ENCODE measurements around the gene CARD8.

Gene CARD8

DNA sequence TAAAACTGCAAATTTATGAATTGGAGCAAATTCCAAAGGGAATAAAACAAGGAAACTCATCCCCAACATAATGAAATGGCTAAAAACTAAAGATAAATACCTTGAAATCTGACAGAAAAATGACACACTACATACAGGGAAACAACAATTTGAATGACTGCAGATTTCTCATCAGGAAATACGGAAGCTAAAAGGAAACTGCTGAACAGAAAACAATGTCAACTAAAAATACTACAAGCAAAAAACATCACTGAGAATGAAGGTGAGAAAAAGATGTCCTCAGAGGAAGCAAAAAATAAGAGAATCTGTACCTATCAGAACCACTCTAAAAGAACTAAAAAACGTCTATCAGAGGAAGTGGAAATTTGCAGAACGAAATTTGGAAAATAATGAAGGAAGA lies 45.7 kb downstream of the CARD8 start:
- TF ChIP-seq, protein P1, sequence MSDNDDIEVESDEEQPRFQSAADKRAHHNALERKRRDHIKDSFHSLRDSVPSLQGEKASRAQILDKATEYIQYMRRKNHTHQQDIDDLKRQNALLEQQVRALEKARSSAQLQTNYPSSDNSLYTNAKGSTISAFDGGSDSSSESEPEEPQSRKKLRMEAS (IDR thresholded peaks at IDR 0.05; ENCODE audit: low read depth, low read length), result no peak
- TF ChIP-seq, protein P2, sequence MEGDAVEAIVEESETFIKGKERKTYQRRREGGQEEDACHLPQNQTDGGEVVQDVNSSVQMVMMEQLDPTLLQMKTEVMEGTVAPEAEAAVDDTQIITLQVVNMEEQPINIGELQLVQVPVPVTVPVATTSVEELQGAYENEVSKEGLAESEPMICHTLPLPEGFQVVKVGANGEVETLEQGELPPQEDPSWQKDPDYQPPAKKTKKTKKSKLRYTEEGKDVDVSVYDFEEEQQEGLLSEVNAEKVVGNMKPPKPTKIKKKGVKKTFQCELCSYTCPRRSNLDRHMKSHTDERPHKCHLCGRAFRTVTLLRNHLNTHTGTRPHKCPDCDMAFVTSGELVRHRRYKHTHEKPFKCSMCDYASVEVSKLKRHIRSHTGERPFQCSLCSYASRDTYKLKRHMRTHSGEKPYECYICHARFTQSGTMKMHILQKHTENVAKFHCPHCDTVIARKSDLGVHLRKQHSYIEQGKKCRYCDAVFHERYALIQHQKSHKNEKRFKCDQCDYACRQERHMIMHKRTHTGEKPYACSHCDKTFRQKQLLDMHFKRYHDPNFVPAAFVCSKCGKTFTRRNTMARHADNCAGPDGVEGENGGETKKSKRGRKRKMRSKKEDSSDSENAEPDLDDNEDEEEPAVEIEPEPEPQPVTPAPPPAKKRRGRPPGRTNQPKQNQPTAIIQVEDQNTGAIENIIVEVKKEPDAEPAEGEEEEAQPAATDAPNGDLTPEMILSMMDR (IDR thresholded peaks at IDR 0.05; ENCODE audit: low read depth, low read length), result no peak
- TF ChIP-seq POLR2A (IDR thresholded peaks at IDR 0.05; ENCODE audit: extremely low read depth, insufficient read length), result no peak
- DNase-seq (ENCODE audit: low read depth), result no peak
- no peak overlapping the region for H3K4me3 ChIP-seq (ENCODE audit: low read depth, low read length)

DNA sequence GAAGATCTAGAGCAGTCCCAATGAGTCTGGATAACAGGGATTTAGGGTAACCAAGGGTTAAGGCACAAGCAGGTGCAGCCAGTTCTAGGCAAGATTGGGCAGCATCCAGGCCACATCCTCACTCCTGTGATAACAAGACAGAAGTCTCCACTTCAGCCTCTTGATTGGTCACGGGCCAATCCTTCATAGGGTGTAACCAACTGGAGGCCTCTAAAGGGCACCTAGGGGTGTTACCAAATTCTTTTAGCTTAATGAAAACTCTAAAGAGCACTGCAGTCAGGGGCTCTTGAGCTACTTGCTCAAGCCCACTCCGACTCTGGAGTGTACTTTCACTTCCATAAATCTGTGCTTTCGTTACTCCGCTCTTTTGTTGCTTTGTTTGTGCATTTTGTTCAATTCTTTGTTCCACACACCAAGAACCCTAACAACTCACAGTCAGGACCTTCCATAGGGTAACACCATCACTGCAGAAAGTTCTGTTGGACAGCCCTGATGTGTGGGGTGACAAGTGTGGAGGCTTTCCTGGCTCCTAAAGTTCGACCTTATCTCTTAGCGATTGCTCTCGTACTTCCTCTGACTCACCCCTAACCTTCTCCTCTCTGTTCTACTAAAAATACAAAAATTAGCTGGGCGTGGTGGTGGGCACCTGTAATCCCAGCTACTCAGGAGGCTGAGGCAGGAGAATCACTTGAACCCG lies 49.2 kb downstream of the CARD8 start:
- DNase-seq (ENCODE audit: low read depth), result no peak
- no peak for TF ChIP-seq MYC (IDR thresholded peaks at IDR 0.05; ENCODE audit: low read depth, low read length)
- TF ChIP-seq, protein P1 (IDR thresholded peaks at IDR 0.05; ENCODE audit: low read depth, low read length), result no peak
- TF ChIP-seq, protein P2 (IDR thresholded peaks at IDR 0.05; ENCODE audit: low read depth, low read length), result no peak
- TF ChIP-seq POLR2A (IDR thresholded peaks at IDR 0.05; ENCODE audit: extremely low read depth, insufficient read length), result peak; percentile 5

DNA sequence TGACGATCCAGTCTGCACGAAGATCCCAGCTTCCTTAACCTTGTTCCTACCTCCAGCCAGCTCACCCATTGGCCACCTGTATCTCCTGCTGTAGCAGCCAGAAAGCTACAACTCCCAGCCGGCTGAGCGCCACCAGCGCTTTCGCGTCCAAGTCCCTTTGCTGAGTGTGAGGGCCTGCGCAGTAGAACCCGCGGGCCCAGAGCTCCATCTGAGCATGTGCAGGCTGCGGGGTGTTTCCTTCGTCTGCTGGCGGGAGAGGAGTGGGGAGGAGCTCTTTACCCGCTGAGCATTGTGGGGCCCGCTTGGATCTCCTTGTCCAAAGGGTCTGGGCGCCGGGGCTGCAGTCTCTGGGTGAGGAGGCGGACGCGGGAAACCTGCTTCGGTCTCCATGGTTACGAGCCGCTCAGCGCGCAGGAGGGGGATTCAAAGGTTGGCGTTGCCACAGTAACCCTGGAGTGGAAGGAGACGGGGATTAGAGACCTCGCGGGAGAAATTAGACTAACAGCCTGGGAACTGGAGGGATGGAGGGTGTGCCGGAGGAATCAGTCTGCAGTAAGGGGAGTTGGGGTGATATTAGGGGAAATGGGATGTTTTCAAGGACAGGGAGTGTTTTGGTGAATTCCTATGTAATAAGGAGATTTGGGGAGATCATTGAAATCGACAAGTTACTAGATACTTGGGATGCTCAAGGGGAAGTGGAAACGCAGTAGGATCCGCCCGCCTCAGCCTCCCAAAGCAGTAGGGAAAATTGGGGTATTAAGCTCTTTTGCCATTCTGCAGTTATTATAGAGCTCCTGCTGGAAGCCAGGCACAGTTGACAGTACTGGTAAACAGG lies 51.7 kb downstream of the CARD8 start:
- TF ChIP-seq MYC (IDR thresholded peaks at IDR 0.05; ENCODE audit: low read depth, low read length) (no peak), POLR2A (IDR thresholded peaks at IDR 0.05; ENCODE audit: extremely low read depth, insufficient read length) (peak; percentile 97)
- TF ChIP-seq, protein P2 (IDR thresholded peaks at IDR 0.05; ENCODE audit: low read depth, low read length), result peak; percentile 8
- TF ChIP-seq, protein P1 (IDR thresholded peaks at IDR 0.05; ENCODE audit: low read depth, low read length), result peak; percentile 87
- peak overlapping the region; percentile 80 for H3K4me3 ChIP-seq (ENCODE audit: low read depth, low read length)
- peak; percentile 100 for DNase-seq (ENCODE audit: low read depth)

More for the DNA sequence above, 49.2 kb downstream of the CARD8 start:
- no peak overlapping the region for H3K4me3 ChIP-seq (ENCODE audit: low read depth, low read length)

DNA sequence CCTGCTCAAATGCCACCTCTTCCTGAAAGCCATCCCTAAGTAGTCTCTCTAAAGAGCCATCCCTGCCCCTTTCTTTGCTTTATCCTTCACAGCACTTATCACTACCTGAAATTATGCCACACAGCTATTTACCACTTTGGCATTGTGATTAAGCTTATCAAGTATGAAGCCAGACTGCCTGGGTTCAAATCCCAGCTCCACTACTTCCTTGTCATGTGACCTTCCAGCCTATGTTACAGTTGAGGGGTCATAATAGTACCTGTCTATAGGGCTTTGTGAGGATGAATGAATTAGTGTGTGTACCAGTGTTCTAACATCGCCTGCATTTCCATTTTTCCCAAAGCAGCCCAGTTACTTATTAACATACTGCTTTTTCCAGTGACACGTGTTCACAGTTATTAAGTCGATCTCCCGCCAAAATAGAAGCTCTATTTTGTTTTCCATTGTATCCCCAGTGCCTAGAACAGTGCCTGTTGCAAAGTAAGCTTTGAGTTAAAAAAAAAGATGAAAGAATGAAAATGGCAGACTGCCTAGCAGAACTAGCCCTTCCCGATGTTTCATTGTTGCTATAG lies 52.4 kb downstream of the CARD8 start:
- DNase-seq (ENCODE audit: low read depth), result peak; percentile 63
- TF ChIP-seq POLR2A (IDR thresholded peaks at IDR 0.05; ENCODE audit: extremely low read depth, insufficient read length) (no peak), MYC (IDR thresholded peaks at IDR 0.05; ENCODE audit: low read depth, low read length) (peak; percentile 53; the same call in 1 of the 2 replicates)
- TF ChIP-seq, protein P2 (IDR thresholded peaks at IDR 0.05; ENCODE audit: low read depth, low read length), result no peak
- TF ChIP-seq, protein P1 (IDR thresholded peaks at IDR 0.05; ENCODE audit: low read depth, low read length), result peak; percentile 91
- peak overlapping the region; percentile 80 for H3K4me3 ChIP-seq (ENCODE audit: low read depth, low read length)

DNA sequence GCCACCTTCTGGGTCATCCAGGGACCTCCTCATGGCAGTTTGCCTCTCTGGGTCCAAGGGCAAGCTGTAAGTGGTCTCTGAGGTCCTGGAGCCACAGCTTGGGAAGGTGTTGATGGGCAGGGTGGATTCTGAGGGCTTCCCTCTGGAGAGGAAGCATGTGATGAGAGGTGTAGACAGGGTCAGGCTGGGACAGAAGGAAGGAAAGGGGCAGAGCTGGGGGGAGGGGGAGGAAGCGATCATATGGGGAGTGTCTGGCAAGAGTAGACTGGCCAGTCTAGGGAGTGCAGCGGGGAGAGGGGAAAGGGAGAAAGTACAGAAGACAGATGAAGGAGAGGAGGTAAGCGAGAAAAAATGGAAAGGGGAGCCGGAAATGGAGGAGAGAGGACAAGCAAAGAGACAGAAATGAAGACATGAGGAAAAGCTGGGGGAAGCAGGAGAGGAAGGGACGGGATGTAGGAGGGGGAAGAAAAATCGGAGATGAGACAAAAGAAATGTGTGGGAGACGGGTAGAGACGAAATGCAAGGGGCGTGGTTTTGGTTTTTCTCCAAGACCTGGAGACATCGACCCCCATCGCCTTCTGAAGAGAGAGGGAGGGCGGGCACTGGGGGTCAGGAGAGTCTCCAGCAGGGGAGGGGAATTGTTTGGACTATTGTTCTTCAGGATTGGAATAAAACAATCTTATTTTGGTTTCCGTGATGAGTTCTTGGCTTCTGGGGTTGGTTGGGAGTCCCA lies 58.6 kb downstream of the CARD8 start:
- peak; percentile 39; the same call in 1 of the 2 replicates for TF ChIP-seq MYC (IDR thresholded peaks at IDR 0.05; ENCODE audit: low read depth, low read length)
- TF ChIP-seq, protein P1 (IDR thresholded peaks at IDR 0.05; ENCODE audit: low read depth, low read length), result 0 out of 2 replicates have a peak, but pooled peaks have one; percentile 7
- peak; percentile 33 for TF ChIP-seq POLR2A (IDR thresholded peaks at IDR 0.05; ENCODE audit: extremely low read depth, insufficient read length)
- TF ChIP-seq, protein P2 (IDR thresholded peaks at IDR 0.05; ENCODE audit: low read depth, low read length), result no peak
- no peak overlapping the region for H3K4me3 ChIP-seq (ENCODE audit: low read depth, low read length)
- peak; percentile 55 for DNase-seq (ENCODE audit: low read depth)
